GM13976 (cell line): ENCODE results near the gene NCDN.
"Not testable (repeated sequence)": the region's sequence is repeated elsewhere in the genome, so short reads cannot be mapped to it uniquely, and the experiment has no call there.

Experiments used
- DNase-seq: peaks from one replicate; pipeline ENCODE4 v3.0.0; 2012; ENCODE audit warnings: low spot score
- CTCF ChIP-seq: IDR thresholded peaks from 2 replicates; pipeline ENCODE4 v1.5.1; 2012; ENCODE audit warnings: borderline replicate concordance, mild to moderate bottlenecking; ENCODE audit not compliant: insufficient read depth; ENCODE audit errors: extremely low read depth, missing control alignments, control extremely low read depth
- in situ Hi-C: fragments of 300-500 bp; cut with MboI; formaldehyde crosslinking; loops from one replicate; pipeline ENCODE4 v1.12.0; 2022; ENCODE audit warnings: low sequenced_read_pairs, mixed read lengths, inconsistent platforms; ENCODE audit not compliant: unreplicated experiment

NCDN gene

GRCh38 chr1:35574125-35574654, 16.6 kb downstream of the NCDN start:
- TF ChIP-seq CTCF, result no peak
- DNase-seq, result no peak
- in situ Hi-C loops, result no loop called here

- in situ Hi-C loops, result no loop called here
- DNase-seq, result no peak
- TF ChIP-seq CTCF, result no peak
Measured at GRCh38 chr1:35574655-35575415, 17.2 kb downstream of the NCDN start.

GRCh38 chr1:35575416-35575958, 17.9 kb downstream of the NCDN start:
- TF ChIP-seq CTCF, result no peak
- no peak for DNase-seq
- in situ Hi-C loops, result no loop called here

GRCh38 chr1:35576061-35576765, 18.6 kb downstream of the NCDN start:
- no peak for TF ChIP-seq CTCF
- no peak for DNase-seq
- in situ Hi-C loops, result no loop called here

- DNase-seq, in situ Hi-C loops: not testable (repeated sequence)
Measured at GRCh38 chr1:35576766-35577070, 19.1 kb downstream of the NCDN start.

- DNase-seq, result peak; percentile 73
- in situ Hi-C loops, result no loop called here
- TF ChIP-seq CTCF, result peak; percentile 21
Measured at GRCh38 chr1:35577071-35577998, 19.7 kb downstream of the NCDN start.
